Cardiac septum (tissue), 1 donor: Measurements from ENCODE around the gene HSF5. TPM values are rescaled to one million over a fixed set of nuclear protein-coding genes. Genes with fewer than 3 reads are reported as not detected.

Source experiments
- DNase-seq: peaks from one replicate; pipeline ENCODE4 v3.0.0-alpha.2; 2020; ENCODE audit warnings: low spot score
- intact Hi-C: fragments of 100-400 bp; cut with DNase I; formaldehyde crosslinking; loops from one replicate; pipeline ENCODE4 v1.14.0; 2022
- total RNA-seq: library from RNA; stranded (reverse); fragmentation: NEBNext Ultra II Directional; extraction: Animal tissue kit (Norgen Biotek cat#: 25700); gene quantifications from one replicate; pipeline ENCODE4 v1.2.1, GENCODE V29; 2021
- donor health status: DM: no; HTN: no; CAD: no.

Gene HSF5
- total RNA-seq, 1 donor from 2014 or later = not detected

DNA sequence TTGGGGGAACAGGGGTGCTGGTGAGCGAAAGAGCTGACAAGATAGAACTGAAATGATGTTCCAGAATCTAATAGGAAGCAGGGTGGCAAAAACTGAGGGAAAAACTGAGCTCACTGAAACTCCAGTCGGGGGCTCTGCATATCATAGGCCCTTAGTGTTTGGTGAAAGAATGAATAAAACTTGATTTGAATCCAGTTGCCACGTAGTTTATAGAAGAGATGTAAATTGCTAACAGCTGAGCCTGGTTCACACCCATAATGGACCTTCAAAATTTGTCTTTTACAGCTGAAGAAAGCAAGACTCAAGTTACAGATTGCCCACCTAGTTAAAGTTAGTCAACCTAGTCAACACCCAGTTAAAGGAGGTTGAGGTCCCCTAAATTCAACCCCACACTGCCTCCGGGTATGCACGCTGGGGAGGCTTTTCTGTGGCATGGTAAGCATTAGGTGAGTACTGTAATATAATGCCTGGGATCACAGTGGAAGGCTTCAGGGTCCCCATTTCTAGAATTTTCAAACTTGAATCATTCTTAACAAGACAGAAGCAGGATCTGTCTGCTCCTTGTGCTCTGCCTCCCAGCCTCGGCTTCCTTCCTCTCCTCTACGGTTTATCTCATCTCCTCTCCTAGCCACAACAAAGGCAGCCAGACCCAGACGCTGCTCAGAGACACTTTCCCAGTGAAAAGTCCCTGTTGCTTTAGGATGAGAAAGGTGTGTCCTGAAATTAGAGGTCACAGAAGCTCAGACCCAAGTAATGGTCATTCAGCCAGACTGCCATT, 109.3 kb downstream of the HSF5 start:
- DNase-seq = no peak
- intact Hi-C loops = no loop called here

GRCh38 chr17:58377661-58378060, 110.5 kb downstream of the HSF5 start:
- DNase-seq = no peak

DNA sequence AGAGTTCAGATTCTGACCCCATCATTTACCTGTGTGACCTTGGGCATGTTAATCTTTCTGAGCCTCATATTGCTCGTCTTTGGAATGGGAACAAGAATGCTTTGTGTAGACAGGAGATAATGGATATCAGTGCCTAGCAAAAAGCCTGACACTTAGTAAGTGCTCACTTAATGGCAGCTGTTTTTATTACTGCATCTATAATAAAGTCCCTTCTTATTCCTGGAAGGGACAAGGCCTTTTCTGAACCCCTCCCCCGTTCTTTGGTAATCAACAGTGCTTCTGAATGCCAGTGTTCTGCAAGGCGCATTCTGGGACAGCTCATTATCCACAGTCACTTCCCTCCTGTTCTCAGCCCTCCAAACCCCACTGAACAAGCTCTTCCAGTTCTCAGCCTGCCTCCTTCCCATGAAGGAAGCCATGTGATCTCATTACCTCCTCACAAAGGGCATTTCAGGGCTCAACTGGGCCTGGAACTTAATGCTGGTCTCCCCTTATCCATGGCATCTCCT, 111.1 kb downstream of the HSF5 start:
- intact Hi-C loops = no loop called here
- DNase-seq = no peak

More at GRCh38 chr17:58377661-58378060, 110.5 kb downstream of the HSF5 start:
- intact Hi-C loops = no loop called here

DNA sequence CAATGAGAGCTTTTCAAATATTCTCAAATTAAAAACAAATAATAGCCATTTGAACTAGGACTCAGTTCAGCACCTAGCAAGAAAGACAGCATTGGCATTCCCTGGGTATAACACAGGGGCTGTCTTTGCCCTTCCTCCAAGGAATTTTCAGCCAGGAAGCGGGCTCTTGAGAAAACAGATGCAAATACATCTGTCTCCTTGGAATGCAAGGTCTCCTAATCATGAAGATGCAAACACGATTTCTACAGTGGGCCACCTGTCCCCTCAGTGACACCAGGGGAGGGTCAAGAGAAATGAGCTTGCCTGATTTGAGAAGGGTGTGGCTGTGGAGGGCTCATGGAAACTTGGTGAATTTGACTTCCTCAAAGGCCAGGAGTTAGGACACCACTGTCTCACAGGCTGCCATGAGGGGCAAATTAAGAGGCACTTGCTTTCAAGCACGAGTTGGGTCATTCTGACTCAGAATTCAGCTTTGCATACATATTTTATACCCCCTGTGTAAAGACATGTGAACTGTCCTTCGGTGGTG, 111.7 kb downstream of the HSF5 start:
- intact Hi-C loops = no loop called here
- no peak for DNase-seq

- no peak for DNase-seq
- intact Hi-C loops = no loop called here
Measured at GRCh38 chr17:58375811-58376210, 112.4 kb downstream of the HSF5 start.

GRCh38 chr17:58375256-58375655, 113.0 kb downstream of the HSF5 start:
- no peak for DNase-seq
- intact Hi-C loops = no loop called here

DNA sequence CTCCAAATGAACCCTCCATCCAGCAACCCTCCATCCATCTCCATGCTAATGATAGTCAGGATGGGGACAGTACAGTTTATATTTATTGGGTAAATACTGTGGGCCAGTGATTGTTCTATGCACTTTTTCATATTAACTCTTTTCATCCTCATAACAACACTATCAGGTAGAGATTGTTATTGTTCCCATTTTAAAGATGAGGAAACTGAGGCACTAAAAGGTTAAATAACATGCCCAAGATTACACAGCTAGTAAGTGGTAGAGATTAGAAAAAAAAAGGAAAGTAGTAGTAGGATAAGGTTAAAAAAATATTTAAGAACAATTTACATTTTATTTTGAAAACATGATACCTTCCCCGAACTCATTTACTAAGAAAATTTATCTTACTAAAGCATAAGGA, 114.3 kb downstream of the HSF5 start:
- DNase-seq = no peak
- intact Hi-C loops = no loop called here

DNA sequence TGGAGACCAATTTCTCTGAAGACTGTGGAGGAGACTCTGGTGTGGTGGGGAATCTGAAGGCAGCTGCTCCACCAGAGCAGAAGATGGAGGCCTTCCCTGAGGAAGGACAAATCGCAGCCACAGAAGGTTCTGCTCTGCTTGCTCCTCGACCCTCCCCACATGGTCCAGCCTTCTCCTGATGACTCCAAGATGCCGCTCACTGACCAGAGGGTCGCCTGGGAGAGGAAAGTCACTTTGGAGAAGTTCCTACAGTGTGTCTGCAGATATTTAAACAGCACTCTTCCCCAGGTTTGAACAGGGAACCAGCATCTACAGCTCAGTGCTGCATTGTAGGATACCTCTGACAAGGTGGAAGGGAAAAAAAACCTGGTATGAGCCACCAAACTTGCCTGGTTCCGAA, 115.2 kb downstream of the HSF5 start:
- intact Hi-C loops = no loop called here
- no peak for DNase-seq

GRCh38 chr17:58371300-58371950, 116.8 kb downstream of the HSF5 start:
- intact Hi-C loops = no loop called here
- no peak for DNase-seq

DNA sequence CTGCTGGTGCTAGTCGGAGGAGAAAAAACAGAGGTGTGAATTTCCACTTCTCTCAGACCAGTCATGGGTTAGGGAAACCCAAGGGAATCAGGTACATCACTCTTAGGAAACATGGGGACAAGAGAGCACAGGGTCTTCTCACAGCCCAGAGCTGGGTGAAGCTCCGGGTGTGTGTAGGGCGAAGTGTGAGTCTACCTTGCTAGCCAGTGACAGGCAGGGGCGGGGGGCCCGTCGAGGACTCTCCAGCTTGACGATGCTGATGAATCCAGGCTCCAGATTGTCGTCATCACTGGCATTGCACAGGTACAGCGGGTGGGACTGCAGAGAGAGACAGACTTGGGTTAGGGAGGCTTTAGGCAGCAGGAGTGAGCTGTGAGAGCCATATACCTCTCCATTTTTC, 117.5 kb downstream of the HSF5 start:
- intact Hi-C loops = no loop called here

DNA sequence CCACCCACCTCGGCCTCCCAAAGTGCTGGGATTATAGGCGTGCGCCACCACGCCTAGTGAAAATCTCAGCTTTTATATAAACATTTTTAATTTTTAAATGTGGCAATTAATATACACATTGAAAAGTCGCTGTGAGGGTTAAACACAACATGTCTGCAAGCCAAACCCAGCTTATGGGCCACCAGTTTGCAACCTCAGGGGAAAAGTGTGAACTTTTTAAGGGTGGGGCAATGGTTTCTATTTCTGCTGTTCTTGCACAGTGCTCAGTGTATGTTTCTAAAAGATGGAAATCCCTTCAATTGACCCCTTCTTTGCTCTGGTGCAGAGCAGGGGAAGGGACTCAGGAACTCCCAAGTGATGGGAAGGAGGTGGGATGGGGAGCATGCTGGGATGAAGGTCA, 117.9 kb downstream of the HSF5 start:
- intact Hi-C loops = no loop called here
- no peak for DNase-seq

More for the DNA sequence above, 117.5 kb downstream of the HSF5 start:
- no peak for DNase-seq

Other genes starting within 250 kb of the HSF5 start
- not detected for gene LPO, start 249.8 kb downstream of the HSF5 start, total RNA-seq
- gene MPO, start 207.5 kb downstream of the HSF5 start, total RNA-seq = 0.94 TPM
- gene TSPOAP1, start 159.6 kb downstream of the HSF5 start, total RNA-seq = 10.7 TPM
- 49.4 TPM for gene SUPT4H1, start 136.2 kb downstream of the HSF5 start, total RNA-seq
- 1.6 TPM for gene RNF43, start 70.9 kb downstream of the HSF5 start, total RNA-seq
- 23.4 TPM for gene MTMR4, start 26.2 kb upstream of the HSF5 start, total RNA-seq
- gene TEX14, start 203.6 kb upstream of the HSF5 start, total RNA-seq = 0.32 TPM
- 29.2 TPM for gene RAD51C, start 204.2 kb upstream of the HSF5 start, total RNA-seq